ENCODE measurements around the gene ARHGAP10. TPM values are rescaled to one million over a fixed set of nuclear protein-coding genes. Genes with fewer than 3 reads are reported as not detected.

ARHGAP10 gene
- total RNA-seq, 6 experiments from 2014 or later: 5.5 to 13.3 (median 10.4) TPM

DNA sequence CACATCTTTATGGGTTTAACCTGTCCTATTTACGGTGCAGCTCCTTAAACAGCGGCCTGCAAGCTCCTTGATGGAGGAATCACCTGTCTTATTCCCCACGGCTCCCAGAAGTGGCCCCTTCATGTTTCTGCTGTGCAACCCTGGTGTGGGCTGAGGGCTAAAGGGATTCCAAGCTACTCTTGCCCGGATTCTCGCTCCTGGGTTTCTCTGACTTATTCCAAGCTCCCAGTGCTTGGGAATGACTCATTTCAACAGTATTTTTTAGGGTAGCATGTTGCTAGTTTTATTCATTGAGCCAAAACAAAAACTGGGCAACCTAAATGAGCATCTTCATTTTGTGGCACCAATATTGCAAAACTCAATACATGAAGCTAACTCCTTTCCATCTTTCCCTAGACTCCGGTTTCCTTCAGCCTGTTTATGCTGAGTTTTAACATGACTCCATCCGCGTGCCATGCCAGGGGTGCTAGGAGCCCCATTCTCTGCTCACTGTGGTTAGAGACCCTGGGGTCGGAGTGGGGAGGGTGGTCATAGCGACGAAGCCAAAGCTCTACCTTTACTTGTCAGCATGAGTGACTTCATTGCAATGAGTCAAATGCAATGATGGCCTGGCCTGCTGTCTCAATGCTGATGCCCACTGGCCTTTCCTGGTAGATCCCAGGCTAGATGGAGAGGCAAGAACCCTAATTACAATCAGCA is 360.6 kb downstream of the ARHGAP10 start:
- intact Hi-C loops (cut with DNase I): no loop called here
- Histone ChIP-seq H3K27me3 (no peaks in the 10 kb centered on the region), H3K4me1 (no peaks in the 10 kb centered on the region), H3K4me3 (no peak overlapping the region), H3K36me3 (no peaks in the 10 kb centered on the region), H3K27ac (no peak overlapping the region), H3K9me3 (no peaks in the 10 kb centered on the region)
- TF ChIP-seq, protein P1, sequence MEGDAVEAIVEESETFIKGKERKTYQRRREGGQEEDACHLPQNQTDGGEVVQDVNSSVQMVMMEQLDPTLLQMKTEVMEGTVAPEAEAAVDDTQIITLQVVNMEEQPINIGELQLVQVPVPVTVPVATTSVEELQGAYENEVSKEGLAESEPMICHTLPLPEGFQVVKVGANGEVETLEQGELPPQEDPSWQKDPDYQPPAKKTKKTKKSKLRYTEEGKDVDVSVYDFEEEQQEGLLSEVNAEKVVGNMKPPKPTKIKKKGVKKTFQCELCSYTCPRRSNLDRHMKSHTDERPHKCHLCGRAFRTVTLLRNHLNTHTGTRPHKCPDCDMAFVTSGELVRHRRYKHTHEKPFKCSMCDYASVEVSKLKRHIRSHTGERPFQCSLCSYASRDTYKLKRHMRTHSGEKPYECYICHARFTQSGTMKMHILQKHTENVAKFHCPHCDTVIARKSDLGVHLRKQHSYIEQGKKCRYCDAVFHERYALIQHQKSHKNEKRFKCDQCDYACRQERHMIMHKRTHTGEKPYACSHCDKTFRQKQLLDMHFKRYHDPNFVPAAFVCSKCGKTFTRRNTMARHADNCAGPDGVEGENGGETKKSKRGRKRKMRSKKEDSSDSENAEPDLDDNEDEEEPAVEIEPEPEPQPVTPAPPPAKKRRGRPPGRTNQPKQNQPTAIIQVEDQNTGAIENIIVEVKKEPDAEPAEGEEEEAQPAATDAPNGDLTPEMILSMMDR (IDR thresholded peaks at IDR 0.05): no peak
- TF ChIP-seq POLR2A (IDR thresholded peaks at IDR 0.05): no peak
- ATAC-seq (no peak), DNase-seq (no peak)
- WGBS (ENCODE audit: insufficient coverage, low coverage, low lambda C conversion rate, missing lambda C conversion rate): 87% methylated on average over 3 of the region's 11 CpGs

DNA sequence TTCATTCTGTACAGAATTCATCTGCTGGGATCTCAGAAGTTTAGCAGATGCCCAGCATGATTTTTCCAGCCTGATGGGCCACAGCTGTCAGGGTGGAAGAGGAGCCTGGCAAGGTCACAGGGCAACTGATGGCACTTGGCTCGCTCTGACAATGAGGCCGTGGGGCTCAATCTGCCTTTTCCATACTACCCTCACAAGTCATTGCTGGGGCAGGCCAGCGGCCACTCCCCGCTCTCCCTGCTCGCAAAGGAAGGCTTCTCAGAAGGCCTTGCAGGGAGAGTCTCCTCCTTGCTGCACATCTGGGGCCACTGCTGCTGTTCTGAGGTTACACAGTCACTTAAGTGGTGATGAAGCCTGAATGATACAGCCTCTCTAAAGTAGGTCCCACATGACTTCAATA is 361.2 kb downstream of the ARHGAP10 start:
- Histone ChIP-seq H3K4me1 (no peaks in the 10 kb centered on the region), H3K27ac (no peak overlapping the region), H3K36me3 (no peaks in the 10 kb centered on the region), H3K27me3 (no peaks in the 10 kb centered on the region), H3K4me3 (no peak overlapping the region), H3K9me3 (no peaks in the 10 kb centered on the region)
- 100% methylated on average over 2 of the region's 5 CpGs for WGBS (ENCODE audit: insufficient coverage, low coverage, low lambda C conversion rate, missing lambda C conversion rate)
- TF ChIP-seq, protein P1 (IDR thresholded peaks at IDR 0.05): no peak
- no peak for TF ChIP-seq POLR2A (IDR thresholded peaks at IDR 0.05)
- no peak for DNase-seq
- intact Hi-C loops (cut with DNase I): no loop called here
- ATAC-seq: no peak

DNA sequence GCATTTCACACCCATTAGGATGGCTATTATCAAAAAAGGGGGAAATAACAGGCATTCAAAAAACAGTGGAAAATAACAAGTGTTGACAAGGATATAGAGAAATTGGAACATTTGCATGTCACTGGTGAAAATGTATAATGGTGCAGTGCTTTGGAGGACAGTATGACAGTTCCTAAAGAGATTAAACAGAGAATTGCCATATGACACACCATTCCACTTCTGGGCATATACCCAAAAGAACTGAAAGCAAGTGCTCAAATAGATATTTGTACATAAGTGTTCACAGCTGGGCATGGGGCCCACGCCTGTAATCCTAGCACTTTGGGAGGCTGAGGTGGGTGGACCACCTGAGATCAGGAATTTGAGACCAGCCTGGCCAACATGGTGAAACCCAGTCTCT is 362.3 kb downstream of the ARHGAP10 start:
- WGBS (ENCODE audit: insufficient coverage, low coverage, low lambda C conversion rate, missing lambda C conversion rate): 100% methylated on average over 1 of the region's 1 CpG
- H3K9me3 ChIP-seq: no peaks in the 10 kb centered on the region
- DNase-seq: no peak
- H3K4me1 ChIP-seq: no peaks in the 10 kb centered on the region
- no peaks in the 10 kb centered on the region for H3K36me3 ChIP-seq
- TF ChIP-seq, protein P1 (IDR thresholded peaks at IDR 0.05): no peak
- no peak for TF ChIP-seq POLR2A (IDR thresholded peaks at IDR 0.05)
- no peak overlapping the region for H3K4me3 ChIP-seq
- H3K27me3 ChIP-seq: no peaks in the 10 kb centered on the region
- intact Hi-C loops (cut with DNase I): no loop called here
- ATAC-seq: no peak
- H3K27ac ChIP-seq: no peak overlapping the region

DNA sequence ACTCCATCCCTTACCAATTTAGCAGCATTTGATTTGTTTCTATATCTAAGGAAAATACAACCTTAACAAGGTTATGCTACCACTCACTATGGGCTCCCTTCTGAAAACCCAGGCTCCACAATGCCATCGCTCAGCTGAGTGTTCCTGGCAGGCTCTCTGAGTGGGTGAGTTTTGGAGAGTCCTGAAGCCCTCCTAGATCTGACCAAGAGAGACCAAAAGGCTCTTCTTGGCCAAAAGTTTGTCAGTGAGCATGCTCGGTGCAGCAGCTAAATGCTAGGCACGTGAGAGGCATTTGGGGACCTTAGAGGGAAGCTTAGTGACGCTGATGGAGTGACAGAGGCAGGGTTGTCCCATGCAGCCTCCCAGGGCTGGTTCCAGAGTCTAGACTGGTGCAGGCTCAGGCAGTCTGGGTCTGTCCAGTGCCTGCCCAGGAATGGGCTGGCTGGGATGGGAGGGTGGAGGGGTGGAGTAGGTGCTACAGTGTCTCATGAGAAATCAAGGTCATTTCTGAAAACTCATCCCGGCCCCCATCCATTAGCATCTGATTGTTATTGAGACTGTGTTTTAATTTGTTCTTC is 363.5 kb downstream of the ARHGAP10 start:
- WGBS (ENCODE audit: insufficient coverage, low coverage, low lambda C conversion rate, missing lambda C conversion rate): 94% methylated on average over 2 of the region's 5 CpGs
- intact Hi-C loops (cut with DNase I): no loop called here
- H3K4me1 ChIP-seq: no peaks in the 10 kb centered on the region
- peak in 2 of 4 donors; percentile 35 to 37 for ATAC-seq
- DNase-seq: no peak
- H3K36me3 ChIP-seq: peaks cover 0 to 3% (median 0%) of the 10 kb centered on the region in 4 donors
- H3K9me3 ChIP-seq: no peaks in the 10 kb centered on the region
- H3K4me3 ChIP-seq: no peak overlapping the region
- TF ChIP-seq, protein P1 (IDR thresholded peaks at IDR 0.05): no peak
- no peak for TF ChIP-seq POLR2A (IDR thresholded peaks at IDR 0.05)
- no peaks in the 10 kb centered on the region for H3K27me3 ChIP-seq
- H3K27ac ChIP-seq: no peak overlapping the region

All from right lobe of liver (tissue), 6 donors.